Measurements from ENCODE around the gene PIK3R1. TPM values are rescaled to one million over a fixed set of nuclear protein-coding genes. Genes with fewer than 3 reads are reported as not detected.

The PIK3R1 gene
- total and polyA plus RNA-seq, 4 donors = 22.6 to 123 (median 47.3) TPM

GRCh38 chr5:68180121-68181038 lies 35.2 kb upstream of the PIK3R1 start:
- Histone ChIP-seq H3K4me3 (ENCODE audit: low read depth in 1 of 3, low read length in 3 of 3) (no peak overlapping the region), H3K27ac (ENCODE audit: low read depth in 1 of 2, low read length in 2 of 2) (no peak overlapping the region), H3K9ac (ENCODE audit: low read depth in 1 of 2, low read length in 2 of 2) (no peak overlapping the region), H3K36me3 (ENCODE audit: control insufficient read depth in 4 of 4, insufficient read depth in 3 of 4, low read depth in 1 of 4, low read length in 3 of 4) (no peaks in the 10 kb centered on the region), H3K27me3 (ENCODE audit: control insufficient read depth in 4 of 4, insufficient read depth in 4 of 4, low read length in 3 of 4) (no peaks in the 10 kb centered on the region), H3K4me1 (ENCODE audit: control insufficient read depth in 4 of 4, insufficient read depth in 4 of 4, low read length in 3 of 4) (peaks cover 0 to 9% (median 5%) of the 10 kb centered on the region in 4 donors), H3K9me3 (ENCODE audit: control insufficient read depth in 4 of 4, low read length in 3 of 4) (no peaks in the 10 kb centered on the region)
- no peak for DNase-seq (ENCODE audit: low spot score)
- no peak for TF ChIP-seq MAX (IDR thresholded peaks at IDR 0.05)
- no peak for TF ChIP-seq TAF1 (conservative IDR thresholded peaks at IDR 0.05)
- no peak for TF ChIP-seq HNF4G (IDR thresholded peaks at IDR 0.05)
- no peak for TF ChIP-seq REST (IDR thresholded peaks at IDR 0.05)
- peak in 1 of 2 donors; percentile 11 for TF ChIP-seq HNF4A (conservative IDR thresholded peaks at IDR 0.05)

- no peaks in the 10 kb centered on the region for H3K27me3 ChIP-seq (ENCODE audit: control insufficient read depth in 4 of 4, insufficient read depth in 4 of 4, low read length in 3 of 4)
- WGBS = 95% methylated on average over 3 of the region's 3 CpGs
- H3K36me3 ChIP-seq (ENCODE audit: control insufficient read depth in 4 of 4, insufficient read depth in 3 of 4, low read depth in 1 of 4, low read length in 3 of 4) = no peaks in the 10 kb centered on the region
- H3K9ac ChIP-seq (ENCODE audit: low read depth in 1 of 2, low read length in 2 of 2) = no peak overlapping the region
- H3K4me3 ChIP-seq (ENCODE audit: low read depth in 1 of 3, low read length in 3 of 3) = no peak overlapping the region
- TF ChIP-seq HNF4G (IDR thresholded peaks at IDR 0.05) (no peak), TAF1 (conservative IDR thresholded peaks at IDR 0.05) (no peak), RXRA (IDR thresholded peaks at IDR 0.05) (no peak), MAX (IDR thresholded peaks at IDR 0.05) (no peak), FOXA2 (IDR thresholded peaks at IDR 0.05) (no peak), RAD21 (IDR thresholded peaks at IDR 0.05) (no peak), ZBTB33 (IDR thresholded peaks at IDR 0.05) (no peak), EGR1 (IDR thresholded peaks at IDR 0.05; ENCODE audit: low read depth in 2 of 2) (no peak), YY1 (IDR thresholded peaks at IDR 0.05) (no peak), SP1 (IDR thresholded peaks at IDR 0.05) (no peak)
- no peak overlapping the region for H3K27ac ChIP-seq (ENCODE audit: low read depth in 1 of 2, low read length in 2 of 2)
- H3K9me3 ChIP-seq (ENCODE audit: control insufficient read depth in 4 of 4, low read length in 3 of 4) = no peaks in the 10 kb centered on the region
- DNase-seq (ENCODE audit: low spot score) = no peak
- H3K4me1 ChIP-seq (ENCODE audit: control insufficient read depth in 4 of 4, insufficient read depth in 4 of 4, low read length in 3 of 4) = peaks cover 0 to 9% (median 5%) of the 10 kb centered on the region in 4 donors
Observed at GRCh38 chr5:68181039-68181599, 34.4 kb upstream of the PIK3R1 start.
